ENCODE measurements around the gene NLGN1.

DNA sequence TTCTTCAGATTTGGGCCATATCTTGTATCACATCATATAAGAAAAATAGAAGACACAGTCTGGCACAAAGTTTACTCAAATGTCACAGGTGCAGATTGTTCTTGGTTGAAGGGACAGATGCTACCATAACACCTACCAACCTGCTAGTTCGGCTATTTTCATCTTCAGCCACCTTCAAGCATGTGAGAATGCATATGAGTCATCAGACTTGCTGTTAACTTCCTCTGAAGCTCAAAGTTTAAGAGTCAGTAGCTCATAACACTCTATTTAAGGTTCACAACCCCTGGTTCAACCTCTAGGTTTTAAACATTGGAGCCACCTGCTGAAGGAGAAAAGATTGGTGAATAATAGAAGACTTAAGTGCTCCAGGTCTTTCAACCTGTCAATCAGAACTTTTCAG is 522.8 kb downstream of the NLGN1 start:
- TF ChIP-seq, protein P1, sequence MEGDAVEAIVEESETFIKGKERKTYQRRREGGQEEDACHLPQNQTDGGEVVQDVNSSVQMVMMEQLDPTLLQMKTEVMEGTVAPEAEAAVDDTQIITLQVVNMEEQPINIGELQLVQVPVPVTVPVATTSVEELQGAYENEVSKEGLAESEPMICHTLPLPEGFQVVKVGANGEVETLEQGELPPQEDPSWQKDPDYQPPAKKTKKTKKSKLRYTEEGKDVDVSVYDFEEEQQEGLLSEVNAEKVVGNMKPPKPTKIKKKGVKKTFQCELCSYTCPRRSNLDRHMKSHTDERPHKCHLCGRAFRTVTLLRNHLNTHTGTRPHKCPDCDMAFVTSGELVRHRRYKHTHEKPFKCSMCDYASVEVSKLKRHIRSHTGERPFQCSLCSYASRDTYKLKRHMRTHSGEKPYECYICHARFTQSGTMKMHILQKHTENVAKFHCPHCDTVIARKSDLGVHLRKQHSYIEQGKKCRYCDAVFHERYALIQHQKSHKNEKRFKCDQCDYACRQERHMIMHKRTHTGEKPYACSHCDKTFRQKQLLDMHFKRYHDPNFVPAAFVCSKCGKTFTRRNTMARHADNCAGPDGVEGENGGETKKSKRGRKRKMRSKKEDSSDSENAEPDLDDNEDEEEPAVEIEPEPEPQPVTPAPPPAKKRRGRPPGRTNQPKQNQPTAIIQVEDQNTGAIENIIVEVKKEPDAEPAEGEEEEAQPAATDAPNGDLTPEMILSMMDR (IDR thresholded peaks at IDR 0.05; ENCODE audit: low read length): no peak
- no peak for TF ChIP-seq EZH2 (IDR thresholded peaks at IDR 0.05; ENCODE audit: borderline replicate concordance, low read length)

Measured in OCI-LY1 (cell line).